ENCODE measurements around the gene TRABD.

GRCh38 chr22:50226063-50226874, 40.6 kb downstream of the TRABD start:
- TF ChIP-seq POLR2A (IDR thresholded peaks at IDR 0.05) (no peak), EP300 (IDR thresholded peaks at IDR 0.05) (no peak)
